PFSK-1 (cell line): Measurements from ENCODE around the gene C19orf47.

Experiments used
- FOXP2 ChIP-seq: optimal IDR thresholded peaks from 2 replicates; pipeline ENCODE3; 2011; ENCODE audit warnings: borderline replicate concordance, control low read depth, inconsistent platforms; ENCODE audit not compliant: insufficient read depth; ENCODE audit errors: extremely low read length, extremely low read depth
- POLR2AphosphoS5 ChIP-seq: IDR thresholded peaks from 2 replicates; pipeline ENCODE4 v1.6.1; 2012; ENCODE audit warnings: low read depth, mild to moderate bottlenecking, control low read depth, low read length, moderate library complexity
- SIN3A ChIP-seq: IDR thresholded peaks from 2 replicates; pipeline ENCODE4 v1.6.1; 2012; ENCODE audit warnings: mild to moderate bottlenecking, low read length, moderate library complexity, borderline replicate concordance; ENCODE audit not compliant: insufficient read depth
- TAF1 ChIP-seq: IDR thresholded peaks from 2 replicates; pipeline ENCODE4 v1.6.1; 2012; ENCODE audit warnings: low read length, control low read depth, borderline replicate concordance; ENCODE audit not compliant: insufficient read depth
- TF ChIP-seq, protein P1 (sequence below), 2 experiments: IDR thresholded peaks; 2 replicates each; pipeline versions ENCODE4 v1.6.1 to v1.8.0; 2011 to 2012; ENCODE audit warnings: low read depth in 2 of 2, low read length in 2 of 2, control low read depth in 1 of 2, inconsistent platforms in 1 of 2, mild to moderate bottlenecking in 1 of 2, moderate library complexity in 1 of 2; ENCODE audit not compliant: insufficient read depth in 1 of 2

DNA sequence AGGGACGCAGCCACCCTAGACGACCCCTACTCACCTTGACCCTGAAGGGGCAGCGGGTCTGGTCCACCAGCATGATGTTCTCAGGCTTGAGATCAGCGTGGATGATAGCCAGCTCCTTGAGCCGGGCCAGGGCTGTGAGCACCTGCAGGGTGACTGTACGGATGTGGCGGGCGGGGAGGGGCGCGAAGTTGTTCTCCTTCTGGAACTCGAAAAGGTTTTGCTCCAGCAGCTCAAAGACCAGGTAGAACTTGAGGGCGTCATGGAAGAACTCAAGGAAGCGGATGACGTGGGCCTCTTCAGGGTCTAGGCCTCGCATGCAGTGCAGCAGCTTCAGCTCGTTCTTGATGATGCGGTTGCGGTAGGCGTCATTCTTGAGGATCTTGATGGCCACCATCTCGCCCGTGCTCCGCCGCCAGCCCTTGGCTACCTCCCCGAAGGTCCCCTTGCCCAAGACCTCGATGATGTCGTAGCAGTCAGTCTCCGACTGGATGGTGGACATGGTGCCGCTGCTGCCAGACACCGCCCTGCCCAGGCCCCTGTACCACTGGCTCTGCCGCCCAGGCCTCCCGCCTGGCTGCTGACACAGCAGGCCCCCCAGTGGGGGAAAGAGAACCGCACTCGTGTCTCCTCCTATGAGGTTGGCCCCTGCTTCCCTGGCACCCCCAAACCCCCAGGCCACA, 41.3 kb upstream of the C19orf47 start:
- no peak for TF ChIP-seq TAF1
- no peak for TF ChIP-seq POLR2AphosphoS5
- TF ChIP-seq SIN3A: no peak
- TF ChIP-seq, protein P1, sequence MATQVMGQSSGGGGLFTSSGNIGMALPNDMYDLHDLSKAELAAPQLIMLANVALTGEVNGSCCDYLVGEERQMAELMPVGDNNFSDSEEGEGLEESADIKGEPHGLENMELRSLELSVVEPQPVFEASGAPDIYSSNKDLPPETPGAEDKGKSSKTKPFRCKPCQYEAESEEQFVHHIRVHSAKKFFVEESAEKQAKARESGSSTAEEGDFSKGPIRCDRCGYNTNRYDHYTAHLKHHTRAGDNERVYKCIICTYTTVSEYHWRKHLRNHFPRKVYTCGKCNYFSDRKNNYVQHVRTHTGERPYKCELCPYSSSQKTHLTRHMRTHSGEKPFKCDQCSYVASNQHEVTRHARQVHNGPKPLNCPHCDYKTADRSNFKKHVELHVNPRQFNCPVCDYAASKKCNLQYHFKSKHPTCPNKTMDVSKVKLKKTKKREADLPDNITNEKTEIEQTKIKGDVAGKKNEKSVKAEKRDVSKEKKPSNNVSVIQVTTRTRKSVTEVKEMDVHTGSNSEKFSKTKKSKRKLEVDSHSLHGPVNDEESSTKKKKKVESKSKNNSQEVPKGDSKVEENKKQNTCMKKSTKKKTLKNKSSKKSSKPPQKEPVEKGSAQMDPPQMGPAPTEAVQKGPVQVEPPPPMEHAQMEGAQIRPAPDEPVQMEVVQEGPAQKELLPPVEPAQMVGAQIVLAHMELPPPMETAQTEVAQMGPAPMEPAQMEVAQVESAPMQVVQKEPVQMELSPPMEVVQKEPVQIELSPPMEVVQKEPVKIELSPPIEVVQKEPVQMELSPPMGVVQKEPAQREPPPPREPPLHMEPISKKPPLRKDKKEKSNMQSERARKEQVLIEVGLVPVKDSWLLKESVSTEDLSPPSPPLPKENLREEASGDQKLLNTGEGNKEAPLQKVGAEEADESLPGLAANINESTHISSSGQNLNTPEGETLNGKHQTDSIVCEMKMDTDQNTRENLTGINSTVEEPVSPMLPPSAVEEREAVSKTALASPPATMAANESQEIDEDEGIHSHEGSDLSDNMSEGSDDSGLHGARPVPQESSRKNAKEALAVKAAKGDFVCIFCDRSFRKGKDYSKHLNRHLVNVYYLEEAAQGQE (IDR thresholded peaks at IDR 0.05; ENCODE audit: insufficient read depth in 1 of 2, low read depth in 2 of 2, low read length in 2 of 2): no peak
- TF ChIP-seq FOXP2: no peak
